ENCODE data around the gene TCF20.

DNA sequence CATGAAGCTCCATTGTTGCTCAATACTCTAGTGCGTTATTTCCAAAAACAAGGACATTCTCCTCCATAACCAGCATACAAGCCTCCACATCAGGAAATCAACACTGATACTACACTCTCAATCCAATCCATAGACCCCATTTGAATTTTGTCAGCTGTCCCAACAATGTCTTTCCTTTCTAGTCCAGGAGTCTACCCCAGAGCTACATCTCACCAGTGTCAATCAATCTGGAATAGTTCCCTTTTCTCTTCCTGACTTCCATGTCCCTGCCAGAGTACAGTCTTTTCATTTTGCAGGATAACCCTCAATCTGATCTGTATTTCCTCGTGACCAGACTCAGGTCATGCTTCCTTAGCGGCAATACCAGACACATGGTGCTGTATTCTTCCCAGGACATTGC, 43.0 kb downstream of the TCF20 start:
- TF ChIP-seq, protein P1, sequence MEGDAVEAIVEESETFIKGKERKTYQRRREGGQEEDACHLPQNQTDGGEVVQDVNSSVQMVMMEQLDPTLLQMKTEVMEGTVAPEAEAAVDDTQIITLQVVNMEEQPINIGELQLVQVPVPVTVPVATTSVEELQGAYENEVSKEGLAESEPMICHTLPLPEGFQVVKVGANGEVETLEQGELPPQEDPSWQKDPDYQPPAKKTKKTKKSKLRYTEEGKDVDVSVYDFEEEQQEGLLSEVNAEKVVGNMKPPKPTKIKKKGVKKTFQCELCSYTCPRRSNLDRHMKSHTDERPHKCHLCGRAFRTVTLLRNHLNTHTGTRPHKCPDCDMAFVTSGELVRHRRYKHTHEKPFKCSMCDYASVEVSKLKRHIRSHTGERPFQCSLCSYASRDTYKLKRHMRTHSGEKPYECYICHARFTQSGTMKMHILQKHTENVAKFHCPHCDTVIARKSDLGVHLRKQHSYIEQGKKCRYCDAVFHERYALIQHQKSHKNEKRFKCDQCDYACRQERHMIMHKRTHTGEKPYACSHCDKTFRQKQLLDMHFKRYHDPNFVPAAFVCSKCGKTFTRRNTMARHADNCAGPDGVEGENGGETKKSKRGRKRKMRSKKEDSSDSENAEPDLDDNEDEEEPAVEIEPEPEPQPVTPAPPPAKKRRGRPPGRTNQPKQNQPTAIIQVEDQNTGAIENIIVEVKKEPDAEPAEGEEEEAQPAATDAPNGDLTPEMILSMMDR (IDR thresholded peaks at IDR 0.05) = no peak
- TF ChIP-seq POLR2AphosphoS5 (IDR thresholded peaks at IDR 0.05) = no peak
